Measurements from ENCODE around the gene RASGEF1C.

The RASGEF1C gene

GRCh38 chr5:180179442-180180420 lies 29.3 kb downstream of the RASGEF1C start:
- no peak for DNase-seq (ENCODE audit: low read depth)

DNA sequence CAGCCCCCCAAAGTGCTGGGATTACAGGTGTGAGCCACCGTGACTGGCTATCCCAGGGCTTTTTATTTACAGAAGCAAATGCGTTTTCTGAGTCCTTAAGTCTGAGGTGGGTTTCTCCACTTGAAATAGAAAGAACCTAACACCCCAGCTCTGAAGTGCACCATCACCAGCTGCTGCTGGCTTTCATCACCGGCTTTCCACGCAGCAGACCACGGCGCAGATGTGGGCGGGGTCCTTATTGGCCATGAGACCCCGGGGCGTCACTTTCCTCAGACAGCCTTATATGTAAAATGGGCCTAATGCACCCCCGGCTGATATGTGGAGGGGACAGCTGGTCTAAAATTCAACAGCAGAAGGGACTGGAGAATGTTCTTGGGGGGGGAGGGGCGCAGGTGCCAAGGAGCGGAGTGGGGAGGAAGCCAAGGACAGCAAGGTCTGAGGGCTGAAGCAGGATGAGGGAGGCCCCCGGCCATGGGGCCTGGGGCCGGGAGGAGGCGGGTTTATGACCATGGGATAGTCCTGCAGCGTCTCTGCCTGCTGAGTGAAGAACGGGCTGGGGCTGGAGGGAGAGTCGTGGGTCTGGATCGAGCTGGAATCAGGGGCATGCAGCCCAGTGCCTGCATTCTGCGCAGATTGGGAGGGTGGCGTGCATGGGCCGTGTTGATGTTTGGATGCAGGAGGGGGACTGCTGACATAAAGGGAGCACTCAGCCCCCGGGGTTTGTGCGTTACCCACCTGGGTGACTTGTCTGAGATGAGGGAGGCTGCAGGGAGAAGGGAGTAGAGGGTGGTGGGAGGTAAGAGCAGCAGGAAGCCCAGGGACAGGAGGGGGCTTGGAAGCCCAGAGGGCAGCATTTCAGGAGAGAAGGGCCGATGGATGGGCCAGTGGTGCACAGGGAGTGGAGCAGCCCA lies 30.2 kb downstream of the RASGEF1C start:
- DNase-seq (ENCODE audit: low read depth): no peak

- no peak for DNase-seq (ENCODE audit: low read depth)
Measured at GRCh38 chr5:180176191-180176590, 32.8 kb downstream of the RASGEF1C start.

DNA sequence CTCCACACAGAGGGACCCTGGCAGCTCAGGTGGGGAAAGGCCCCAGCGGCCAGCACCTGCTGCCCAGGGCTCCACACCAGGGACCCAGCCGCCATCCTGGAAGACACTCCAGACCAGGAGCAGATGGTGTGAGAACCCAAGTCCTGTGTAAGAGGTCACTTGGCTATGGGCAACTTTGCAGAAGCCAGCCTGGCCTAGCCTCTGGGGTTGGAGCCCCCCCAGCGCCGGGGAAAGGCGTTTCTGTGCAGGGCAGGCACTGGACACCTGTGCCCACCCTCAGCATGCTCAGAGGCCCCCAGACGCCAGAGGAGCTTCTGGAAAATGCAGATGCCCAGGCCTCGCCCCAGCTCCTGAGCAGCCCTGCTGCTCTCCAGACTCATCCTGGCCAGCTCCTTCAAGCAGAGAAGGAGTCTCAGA lies 34.0 kb downstream of the RASGEF1C start:
- DNase-seq (ENCODE audit: low read depth): no peak

DNA sequence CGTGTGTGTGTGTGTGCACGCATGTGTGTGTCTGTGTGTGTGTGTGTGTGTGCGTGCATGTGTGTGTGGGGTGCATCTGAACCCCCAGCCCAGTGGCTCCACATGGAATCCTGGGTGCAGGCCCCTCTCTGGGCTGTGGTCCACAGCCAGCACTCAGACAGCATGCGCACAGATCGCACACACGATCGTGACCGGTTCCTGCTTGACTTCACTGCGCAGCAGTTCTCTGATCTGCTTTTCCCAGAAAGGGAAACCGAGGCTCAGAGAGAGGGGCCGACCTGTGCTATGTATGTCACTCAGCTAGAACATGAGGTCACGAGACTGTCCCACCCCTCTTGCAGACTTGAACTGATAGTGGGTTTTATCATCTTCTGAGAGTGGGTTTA lies 34.4 kb downstream of the RASGEF1C start:
- DNase-seq (ENCODE audit: low read depth): no peak

GRCh38 chr5:180173875-180174586 lies 35.0 kb downstream of the RASGEF1C start:
- no peak for DNase-seq (ENCODE audit: low read depth)

GRCh38 chr5:180173198-180173544 lies 35.8 kb downstream of the RASGEF1C start:
- DNase-seq (ENCODE audit: low read depth): no peak

- DNase-seq (ENCODE audit: low read depth): no peak
Measured at GRCh38 chr5:180172447-180173197, 36.4 kb downstream of the RASGEF1C start.

- DNase-seq (ENCODE audit: low read depth): no peak
Measured at GRCh38 chr5:180171568-180172094, 37.4 kb downstream of the RASGEF1C start.

- no peak for DNase-seq (ENCODE audit: low read depth)
Measured at GRCh38 chr5:180170810-180171567, 38.0 kb downstream of the RASGEF1C start.

- no peak for DNase-seq (ENCODE audit: low read depth)
Measured at GRCh38 chr5:180170106-180170809, 38.8 kb downstream of the RASGEF1C start.

GRCh38 chr5:180169248-180170105 lies 39.5 kb downstream of the RASGEF1C start:
- no peak for DNase-seq (ENCODE audit: low read depth)

DNA sequence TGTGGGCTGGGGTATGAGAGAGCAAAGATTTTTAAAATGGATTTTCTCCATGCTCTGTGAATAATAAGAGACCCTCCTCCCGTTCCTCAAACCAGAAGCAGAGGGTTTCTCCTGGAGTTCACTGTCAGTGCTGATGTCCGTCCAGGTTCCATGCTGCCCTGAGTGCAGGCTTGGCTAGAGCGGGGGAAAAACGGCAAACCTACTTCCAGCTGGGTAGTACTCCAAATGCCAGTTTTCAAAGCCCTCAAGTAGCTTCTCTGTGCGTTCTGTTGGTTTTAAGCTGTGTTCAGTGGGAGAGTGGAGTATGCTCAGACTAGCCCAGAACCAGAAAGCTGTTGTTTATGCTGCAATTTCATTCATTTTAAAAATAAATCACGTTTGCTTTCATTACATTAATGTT lies 40.3 kb downstream of the RASGEF1C start:
- DNase-seq (ENCODE audit: low read depth): no peak

DNA sequence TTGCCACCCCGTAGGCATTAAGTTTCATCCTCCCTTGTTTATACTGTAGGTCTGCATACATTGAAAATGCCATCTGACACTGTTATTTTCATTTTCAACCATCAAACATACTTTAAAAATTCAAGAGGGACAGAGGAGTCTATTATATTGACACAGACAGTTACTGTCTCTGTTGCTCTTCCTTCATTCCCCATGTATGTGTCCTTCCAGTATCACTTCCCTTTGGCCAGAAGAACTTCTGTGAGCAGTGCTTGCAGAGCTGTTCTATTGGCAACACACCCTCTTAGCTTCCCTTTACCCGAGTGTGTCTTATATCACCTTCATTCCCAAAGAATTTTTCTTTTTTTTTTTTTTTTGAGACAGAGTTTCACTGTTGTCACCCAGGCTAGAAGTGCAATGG lies 42.8 kb downstream of the RASGEF1C start:
- DNase-seq (ENCODE audit: low read depth): no peak

DNA sequence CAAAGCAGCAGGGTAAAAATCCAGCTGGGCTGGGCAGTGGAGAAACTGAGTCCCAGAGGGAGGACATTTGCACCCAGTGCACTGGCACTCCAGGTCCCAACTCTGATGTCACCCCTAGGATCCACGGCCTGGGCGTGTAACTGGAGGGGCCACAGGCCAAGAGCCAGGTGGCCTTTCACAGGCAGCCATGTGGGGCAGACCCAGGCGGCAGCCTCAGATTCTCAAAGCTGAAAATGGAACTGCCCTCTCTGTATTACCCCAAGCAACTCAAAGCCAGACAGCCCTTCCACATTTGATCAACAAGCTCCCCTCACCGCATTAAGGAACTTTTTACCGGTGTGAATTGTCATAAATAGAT lies 46.7 kb downstream of the RASGEF1C start:
- DNase-seq (ENCODE audit: low read depth): no peak

GRCh38 chr5:180161420-180162303 lies 47.3 kb downstream of the RASGEF1C start:
- no peak for DNase-seq (ENCODE audit: low read depth)

- DNase-seq (ENCODE audit: low read depth): no peak
Measured at GRCh38 chr5:180160789-180161188, 48.2 kb downstream of the RASGEF1C start.

- DNase-seq (ENCODE audit: low read depth): no peak
Measured at GRCh38 chr5:180160215-180160614, 48.8 kb downstream of the RASGEF1C start.
